ENCODE measurements around the gene RER1.
"Not testable (repeated sequence)": the region's sequence is repeated elsewhere in the genome, so short reads cannot be mapped to it uniquely, and the experiment has no call there.

RER1 gene

DNA sequence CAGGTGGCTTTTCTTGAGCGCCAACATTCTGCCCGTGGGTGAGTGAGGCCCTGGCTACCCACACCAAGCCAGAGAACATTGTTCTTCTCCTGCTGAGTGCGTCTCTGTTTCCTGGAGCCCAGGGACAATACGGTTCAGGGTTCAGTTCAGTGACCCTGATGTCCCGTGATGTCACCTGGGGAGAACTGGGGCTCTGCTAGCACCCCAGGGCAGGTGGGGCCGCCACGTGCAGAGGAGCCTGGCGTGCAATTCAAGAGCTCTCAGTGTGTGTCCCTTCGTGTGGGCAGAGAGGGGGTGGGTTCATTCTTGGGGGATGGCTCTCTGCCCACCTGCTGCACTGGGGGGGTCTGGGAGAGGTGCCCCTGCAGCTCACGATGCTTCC lies 38.9 kb downstream of the RER1 start:
- no peak for DNase-seq

- no peak for DNase-seq
Measured at GRCh38 chr1:2431103-2431502, 39.5 kb downstream of the RER1 start.

- no peak for DNase-seq
Measured at GRCh38 chr1:2431518-2431917, 39.9 kb downstream of the RER1 start.

DNA sequence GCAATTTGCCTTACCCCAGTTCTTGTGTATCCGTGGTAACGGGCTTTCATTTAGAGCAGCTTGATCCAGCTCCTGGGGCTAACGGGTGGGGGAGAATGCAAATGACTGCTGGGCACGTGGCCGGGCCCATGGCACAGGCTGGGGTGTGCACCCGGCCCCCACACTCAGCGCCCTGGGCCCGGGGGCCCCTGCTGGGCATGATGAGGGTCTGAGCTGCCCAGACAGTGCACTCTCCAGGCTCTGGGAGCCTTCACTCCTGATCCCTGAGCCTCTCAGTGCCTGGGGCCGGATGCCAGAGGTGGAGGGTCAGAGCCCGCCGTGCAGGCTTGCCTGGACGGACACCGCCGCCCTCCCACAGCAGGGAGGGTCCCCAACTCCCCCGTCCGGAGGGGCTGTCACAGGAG lies 40.8 kb downstream of the RER1 start:
- DNase-seq, result no peak

DNA sequence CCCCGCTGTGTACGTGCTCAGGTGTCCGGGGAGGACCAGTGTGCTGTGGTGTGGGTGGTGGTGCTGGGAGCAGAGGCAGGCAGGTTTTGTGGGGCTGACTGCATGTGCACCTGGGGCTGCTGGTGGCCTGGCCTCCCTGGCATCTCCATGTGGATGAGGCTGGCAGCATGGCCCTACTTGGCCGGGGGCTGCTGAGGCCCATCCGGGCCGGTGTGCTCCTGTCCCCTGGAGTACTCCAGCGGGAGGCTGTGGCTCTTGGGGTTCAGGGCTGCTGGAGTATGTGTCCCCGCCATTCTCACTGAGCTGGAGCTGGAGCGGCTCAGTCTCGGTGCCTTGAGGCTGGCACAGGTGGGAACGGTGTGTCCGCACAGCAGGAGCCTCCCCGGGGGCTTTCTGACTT lies 41.6 kb downstream of the RER1 start:
- DNase-seq, result no peak

DNA sequence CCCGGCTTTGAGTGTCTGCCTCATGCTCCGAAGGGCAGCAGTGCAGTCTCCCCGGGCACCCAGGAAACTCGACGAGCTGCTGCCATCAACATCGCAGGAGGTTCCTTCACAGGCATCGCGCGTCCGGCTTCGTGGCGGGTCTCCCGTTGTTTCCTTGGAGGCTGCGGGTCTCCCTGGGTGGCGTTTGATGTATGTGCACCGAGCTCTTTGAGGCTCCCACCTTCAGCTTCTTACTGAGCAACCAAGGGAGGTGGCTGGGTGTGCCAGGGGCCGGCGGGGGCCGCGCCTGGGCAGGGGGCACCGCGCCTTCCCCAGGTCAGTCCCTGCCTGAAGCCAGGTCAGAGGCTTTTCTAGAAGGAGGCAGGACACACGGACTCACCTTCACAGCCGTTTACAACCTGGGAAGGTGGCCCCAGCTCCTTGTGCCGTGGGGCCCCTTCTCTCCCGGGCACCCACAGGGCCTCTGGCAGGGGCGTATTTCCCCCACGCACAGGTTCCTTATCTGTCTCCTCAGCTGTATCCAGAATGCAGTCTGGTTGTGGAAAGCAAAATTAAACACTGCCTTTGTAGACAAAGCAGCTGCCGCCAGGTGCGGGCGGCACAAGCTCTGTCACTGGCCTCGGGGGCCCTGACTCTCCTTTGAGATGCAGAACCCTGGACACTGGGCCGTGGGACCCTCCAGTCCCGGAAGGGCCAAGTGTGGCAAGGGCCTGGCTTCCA lies 42.5 kb downstream of the RER1 start:
- DNase-seq, result no peak

- DNase-seq, result no peak
Measured at GRCh38 chr1:2435091-2435490, 43.5 kb downstream of the RER1 start.

GRCh38 chr1:2435746-2436355 lies 44.2 kb downstream of the RER1 start:
- no peak for DNase-seq

DNA sequence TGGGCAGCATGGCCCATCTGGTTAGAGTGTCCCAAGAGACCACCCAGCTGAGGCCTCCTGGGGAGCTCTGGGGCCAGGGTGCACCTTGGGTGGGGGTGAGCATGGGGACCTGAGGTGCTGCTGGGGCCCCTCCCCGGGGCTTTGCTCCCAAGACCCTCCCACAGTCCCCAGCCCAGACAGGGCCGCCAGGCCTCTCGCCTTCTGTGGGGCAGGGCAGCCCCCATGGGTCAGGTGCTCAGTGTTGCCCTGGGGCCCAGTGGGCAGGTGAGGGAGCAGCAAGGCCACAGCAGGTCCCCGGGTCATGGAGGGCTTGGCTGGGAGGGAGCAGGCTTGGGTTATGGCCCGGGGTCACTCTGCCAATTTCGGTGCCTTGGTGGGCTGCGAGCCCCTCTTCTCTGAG lies 45.2 kb downstream of the RER1 start:
- DNase-seq, result no peak

DNA sequence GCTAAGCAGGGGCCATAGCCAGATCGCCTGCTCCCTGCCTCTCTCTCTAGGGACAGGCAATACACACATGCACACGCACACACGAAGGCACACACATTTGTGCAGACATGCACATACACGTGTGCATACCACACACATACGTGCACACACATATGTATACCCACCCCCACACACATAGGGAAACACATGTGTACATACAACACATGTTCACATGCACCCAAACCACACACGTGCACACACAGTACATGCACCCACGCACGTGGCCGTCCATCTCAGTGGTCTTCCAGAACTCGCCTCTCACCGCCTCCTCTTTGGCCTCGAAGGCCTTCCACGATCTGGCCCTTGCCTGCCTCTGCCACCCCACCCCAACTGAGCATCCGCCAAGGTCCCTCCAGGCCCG lies 46.0 kb downstream of the RER1 start:
- no peak for DNase-seq

GRCh38 chr1:2438038-2438437 lies 46.4 kb downstream of the RER1 start:
- DNase-seq, result no peak

- DNase-seq, result no peak
Measured at GRCh38 chr1:2438641-2439040, 47.0 kb downstream of the RER1 start.

GRCh38 chr1:2439369-2439768 lies 47.7 kb downstream of the RER1 start:
- no peak for DNase-seq

GRCh38 chr1:2440346-2440745 lies 48.7 kb downstream of the RER1 start:
- DNase-seq, result not testable (repeated sequence)

GRCh38 chr1:2441746-2442145 lies 50.1 kb downstream of the RER1 start:
- no peak for DNase-seq

DNA sequence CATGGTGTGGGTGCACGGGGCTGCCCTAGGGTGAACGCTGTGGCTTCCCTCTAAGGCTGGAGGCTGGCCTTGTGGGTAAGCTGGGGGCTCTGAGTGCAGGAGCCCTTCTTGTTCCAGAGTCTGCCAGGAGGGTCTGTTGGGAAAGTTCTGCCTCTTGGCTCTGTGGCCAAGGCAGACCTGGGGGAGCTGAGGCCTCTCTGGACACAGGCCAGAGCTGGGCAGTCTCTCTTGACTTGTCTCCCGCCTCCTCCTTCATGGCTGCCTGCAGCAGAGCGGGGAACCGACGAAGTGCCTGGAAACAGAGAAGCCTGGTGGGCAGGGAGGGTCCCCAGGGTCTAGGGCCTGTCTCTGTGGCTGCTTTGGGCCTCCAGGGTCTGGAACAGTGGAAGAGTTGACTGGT lies 51.0 kb downstream of the RER1 start:
- DNase-seq, result no peak

DNA sequence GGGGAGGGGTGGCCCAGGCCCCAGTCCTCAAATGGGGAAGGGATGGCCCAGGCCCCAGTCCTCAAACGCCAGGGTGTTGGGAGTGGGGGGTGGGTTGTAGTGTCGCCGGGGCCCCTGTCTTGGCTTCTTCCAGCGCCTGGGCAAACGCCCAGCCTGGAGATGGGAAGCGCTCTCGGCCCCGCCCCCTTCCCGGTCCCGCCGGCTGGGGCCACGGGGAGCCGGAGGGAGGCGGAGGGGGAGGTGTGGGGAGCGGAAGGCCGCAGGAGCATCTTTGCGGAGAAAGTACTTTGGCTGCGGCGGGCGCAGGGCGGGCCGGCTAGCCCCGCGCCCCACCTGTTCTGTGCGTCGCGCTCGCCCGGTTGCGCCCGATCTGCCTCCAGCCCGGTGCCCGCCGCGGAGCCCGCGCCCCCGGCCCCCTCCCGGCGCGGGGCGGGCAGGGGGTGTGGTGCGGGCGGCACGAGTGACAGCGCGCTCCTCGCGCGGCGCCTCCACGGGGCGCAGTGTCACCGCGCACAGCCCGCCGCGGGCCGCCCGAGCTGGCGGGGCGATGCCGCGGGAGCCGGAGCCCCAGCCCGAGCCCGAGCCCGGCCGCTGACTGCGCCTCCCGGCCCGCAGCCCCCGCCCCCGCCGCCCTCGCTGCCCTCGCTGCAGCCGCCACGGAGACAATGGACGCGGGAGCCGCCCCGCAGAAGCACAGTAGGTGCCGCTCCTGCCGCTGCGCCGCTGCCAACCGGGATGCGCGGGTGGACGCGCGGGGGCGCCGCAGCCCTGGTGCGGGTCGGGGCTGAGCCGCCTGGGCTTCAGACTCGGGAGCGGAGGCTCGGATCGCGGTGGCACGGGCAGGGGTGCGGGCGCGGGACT lies 51.9 kb downstream of the RER1 start:
- DNase-seq, result peak; percentile 16

DNA sequence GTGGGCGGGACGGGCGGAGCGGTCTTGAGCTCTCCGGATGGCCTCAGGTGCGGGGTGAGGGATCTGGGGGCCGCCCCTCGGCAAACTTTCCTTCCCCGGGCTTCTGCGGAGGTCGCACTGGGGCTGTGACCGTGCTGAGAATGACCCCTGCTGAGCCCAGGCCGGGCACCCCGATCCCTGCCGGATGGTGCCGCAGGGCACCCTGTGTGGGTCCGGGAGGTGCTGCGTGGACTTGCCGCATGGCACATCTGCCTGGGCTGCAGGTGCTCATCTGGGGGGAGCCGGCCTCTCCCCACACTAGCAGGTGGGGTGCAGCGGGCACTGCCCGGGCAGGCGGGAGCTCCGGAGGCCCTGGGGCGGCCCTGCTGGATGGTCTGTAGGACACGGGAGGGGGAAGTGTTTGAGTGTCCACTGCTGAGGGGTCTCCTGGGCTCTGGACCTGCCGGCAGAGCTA lies 52.5 kb downstream of the RER1 start:
- DNase-seq, result no peak

GRCh38 chr1:2445162-2445822 lies 53.7 kb downstream of the RER1 start:
- no peak for DNase-seq

- no peak for DNase-seq
Measured at GRCh38 chr1:2445823-2446215, 54.2 kb downstream of the RER1 start.

GRCh38 chr1:2446394-2446793 lies 54.8 kb downstream of the RER1 start:
- DNase-seq, result no peak

DNA sequence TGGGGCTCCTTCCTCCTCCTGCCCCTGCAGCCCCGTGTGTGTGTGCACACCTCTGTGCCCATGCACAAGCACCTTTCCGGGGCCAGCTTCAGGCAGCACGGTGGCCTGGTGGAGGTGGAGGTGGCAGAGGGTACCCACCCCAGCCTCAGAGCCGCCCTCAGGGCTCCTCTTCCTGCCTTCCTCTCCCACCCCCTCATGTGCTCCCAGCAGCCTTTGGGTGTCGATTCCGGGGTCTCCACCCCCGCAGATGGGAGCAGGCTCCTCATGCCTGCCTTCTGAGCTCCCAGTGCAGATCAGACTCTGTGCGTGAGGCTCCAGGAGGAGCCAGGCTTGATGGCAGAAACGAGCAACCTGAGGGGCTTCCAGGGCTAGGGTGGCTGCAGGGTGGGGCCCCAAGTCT lies 55.2 kb downstream of the RER1 start:
- no peak for DNase-seq
